K562 (cell line): ENCODE data around the gene ECM1. TPM values are rescaled to one million over a fixed set of nuclear protein-coding genes. Genes with fewer than 3 reads are reported as not detected.
A peak's percentile ranks its signal among the peaks of the same experiment; 100 is the strongest.

ENCODE experiments used
- BRD4 ChIP-seq: fragments of 200-600 bp; sonication (generic); IDR thresholded peaks from 2 replicates; pipeline ENCODE4 v1.6.1; 2017; ENCODE audit warnings: inconsistent platforms
- BRD9 ChIP-seq: fragments of 450-650 bp; IDR thresholded peaks from 2 replicates; pipeline ENCODE4 v1.6.1; 2018; ENCODE audit warnings: low read depth; ENCODE audit not compliant: partially characterized antibody
- CHD4 ChIP-seq: fragments of 200-600 bp; sonication (generic); IDR thresholded peaks from 3 replicates; pipeline ENCODE4 v1.6.1; 2012; ENCODE audit warnings: low read depth, mild to moderate bottlenecking, mixed read lengths, low read length, inconsistent platforms; ENCODE audit not compliant: insufficient read depth, insufficient replicate concordance, poor library complexity, severe bottlenecking
- CXXC5 ChIP-seq: fragments of 250-450 bp; sonication (Bioruptor Pico); IDR thresholded peaks from 2 replicates; pipeline ENCODE4 v1.8.0; 2022; ENCODE audit warnings: inconsistent platforms, mild to moderate bottlenecking, moderate library complexity
- GABPB2 ChIP-seq: fragments of 250-450 bp; sonication (Bioruptor Pico); conservative IDR thresholded peaks from 2 replicates; pipeline ENCODE4 v1.5.1; 2021; ENCODE audit warnings: mild to moderate bottlenecking
- HCFC1 ChIP-seq: IDR thresholded peaks from 2 replicates; pipeline ENCODE4 v1.6.1; 2012; ENCODE audit warnings: low read depth, low read length, improper control_type of control experiment
- HDAC6 ChIP-seq: IDR thresholded peaks from 2 replicates; pipeline ENCODE4 v1.6.1; 2012; ENCODE audit warnings: low read depth, mild to moderate bottlenecking, control low read depth, inconsistent platforms, low read length, moderate library complexity
- KDM2B ChIP-seq: fragments of 250-450 bp; sonication (Bioruptor Pico); IDR thresholded peaks from 2 replicates; pipeline ENCODE4 v1.8.0; 2021; ENCODE audit warnings: mild to moderate bottlenecking, moderate library complexity
- KLF1 ChIP-seq: fragments of 450-650 bp; IDR thresholded peaks from 2 replicates; pipeline ENCODE4 v1.6.1; 2016; ENCODE audit warnings: missing genetic modification characterization, missing compliant biosample characterization
- LARP7 ChIP-seq: fragments of 450-650 bp; IDR thresholded peaks from 2 replicates; pipeline ENCODE4 v1.6.1; 2016
- MAZ ChIP-seq, 2 experiments: fragments of 450-650 bp in 1 of 2; sonication (generic) in 1 of 2; formaldehyde crosslinking; IDR thresholded peaks in 1 of 2; conservative IDR thresholded peaks in 1 of 2; 2 replicates each; pipeline versions ENCODE4 v1.4.0 to v1.5.0; 2020; ENCODE audit warnings: mild to moderate bottlenecking in 1 of 2, missing genetic modification reagents in 1 of 2
- MCM2 ChIP-seq: fragments of 450-650 bp; IDR thresholded peaks from 2 replicates; pipeline ENCODE4 v1.6.1; 2017; ENCODE audit warnings: low read depth, mild to moderate bottlenecking
- MYNN ChIP-seq, 2 experiments: sonication (generic); formaldehyde crosslinking in 1 of 2; IDR thresholded peaks; 2 replicates each; pipeline versions ENCODE4 v1.5.0 to v1.6.1; 2016 to 2020; ENCODE audit warnings: antibody characterized with exemption in 1 of 2, missing genetic modification reagents in 1 of 2
- PCBP2 ChIP-seq: fragments of 200-400 bp; formaldehyde crosslinking; IDR thresholded peaks from 2 replicates; pipeline ENCODE4 v1.6.1; 2018; ENCODE audit warnings: low read length, low read depth, mild to moderate bottlenecking, moderate library complexity; ENCODE audit not compliant: poor library complexity, severe bottlenecking
- RHOXF2B ChIP-seq: fragments of 250-450 bp; sonication (Bioruptor Pico); conservative IDR thresholded peaks from 2 replicates; pipeline ENCODE4 v1.5.1; 2021
- TAF1 ChIP-seq: IDR thresholded peaks from 2 replicates; pipeline ENCODE4 v1.6.1; 2011; ENCODE audit warnings: mild to moderate bottlenecking, low read length, moderate library complexity; ENCODE audit not compliant: insufficient read depth, control insufficient read depth, severe bottlenecking; ENCODE audit errors: extremely low read depth
- TRIM24 ChIP-seq, 2 experiments: fragments of 450-650 bp; IDR thresholded peaks; 2 replicates each; pipeline ENCODE4 v1.6.1; 2016
- ZC3H8 ChIP-seq: fragments of 450-650 bp; IDR thresholded peaks from 2 replicates; pipeline ENCODE4 v1.6.1; 2017
- ZKSCAN1 ChIP-seq: fragments of 150-350 bp; IDR thresholded peaks from 2 replicates; pipeline ENCODE4 v1.6.1; 2016; ENCODE audit warnings: low read depth, low read length
- ZNF184 ChIP-seq: sonication (generic); formaldehyde crosslinking; IDR thresholded peaks from 2 replicates; pipeline ENCODE4 v1.5.0; 2020; ENCODE audit warnings: missing genetic modification reagents
- ZNF407 ChIP-seq: fragments of 450-650 bp; IDR thresholded peaks from 2 replicates; pipeline ENCODE4 v1.6.1; 2016; ENCODE audit warnings: low read depth
- ZNF408 ChIP-seq: fragments of 250-450 bp; sonication (Bioruptor Pico); IDR thresholded peaks from 2 replicates; pipeline ENCODE4 v1.4.0; 2020; ENCODE audit warnings: low read depth, mild to moderate bottlenecking, moderate library complexity
- ZNF507 ChIP-seq: conservative IDR thresholded peaks from 2 replicates; pipeline ENCODE4 v1.6.1; 2017; ENCODE audit warnings: missing genetic modification characterization, missing compliant biosample characterization
- polyA plus RNA-seq, 8 experiments: library from polyadenylated mRNA; depleted of rRNA in 4 of 8; stranded (reverse) in 5 of 8; unstranded in 3 of 8; fragments of >200 nt; fragmentation: Nextera tagmentation in 2 of 8; fragmentation: Illumina TruSeq in 1 of 8; extraction: Ambion mirVana in 2 of 8; extraction: Trizol in 1 of 8; gene quantifications; 2 replicates each; pipeline versions ENCODE4 v1.2.1 to v1.2.3, GENCODE V29; 2011 to 2014; ENCODE audit warnings: inconsistent platforms in 1 of 8, missing spikeins in 1 of 8
- total RNA-seq, 7 experiments: library from RNA; depleted of rRNA in 6 of 7; stranded (reverse); fragments of >200 nt in 6 of 7; fragmentation: Illumina TruSeq in 2 of 7; extraction: Trizol in 2 of 7; gene quantifications; 2 replicates each; pipeline versions ENCODE4 v1.2.1 to v1.2.3, GENCODE V29; 2011 to 2021; ENCODE audit warnings: low replicate concordance in 1 of 7

Gene ECM1
- total and polyA plus RNA-seq, 9 of the 15 experiments (the other 6 are each of a cell fraction or from before 2014, with no cell fraction given) = 6.6 to 52.2 (median 12.8) TPM

- TF ChIP-seq CHD4 = peak; percentile 57
- TF ChIP-seq ZC3H8 = no peak
- TF ChIP-seq KDM2B (CRISPR knock-in tag) = no peak
- TF ChIP-seq ZKSCAN1 = no peak
- no peak for TF ChIP-seq HCFC1
- no peak for TF ChIP-seq HDAC6
- TF ChIP-seq MYNN (IDR thresholded peaks at IDR 0.05) = no peak
- no peak for TF ChIP-seq MYNN (CRISPR knock-in tag; IDR thresholded peaks at IDR 0.05)
- TF ChIP-seq KLF1 (tag) = no peak
- no peak for TF ChIP-seq TRIM24 (IDR thresholded peaks at IDR 0.05)
- no peak for TF ChIP-seq BRD4
- peak; percentile 36 to 89; a peak in 2 of 4 replicates for TF ChIP-seq MAZ (CRISPR knock-in tag; conservative IDR thresholded peaks at IDR 0.05 in 1 of 2, IDR thresholded peaks at IDR 0.05 in 1 of 2)
- no peak for TF ChIP-seq LARP7
- TF ChIP-seq ZNF507 (tag) = no peak
- TF ChIP-seq RHOXF2B (CRISPR knock-in tag) = no peak
- no peak for TF ChIP-seq ZNF407
- TF ChIP-seq MCM2 = no peak
- no peak for TF ChIP-seq GABPB2 (CRISPR knock-in tag)
- TF ChIP-seq ZNF184 (CRISPR knock-in tag) = no peak
- peak; percentile 43 for TF ChIP-seq BRD9
- peak; percentile 71 for TF ChIP-seq TAF1
- no peak for TF ChIP-seq PCBP2
- TF ChIP-seq CXXC5 (CRISPR knock-in tag) = peak; percentile 85
- no peak for TF ChIP-seq ZNF408 (CRISPR knock-in tag)
These were observed 41.0 kb downstream of the ECM1 start, which contains the start of gene ADAMTSL4 (continued) for GRCh38 chr1:150548632-150549495.
